HG03064 (cell line): ENCODE measurements around the gene ORAI1.

ENCODE experiments used
- ATAC-seq: cut with Tn5 transposase; IDR thresholded peaks from one replicate; pipeline ENCODE4 v1.9.1; 2021; ENCODE audit warnings: low read depth; ENCODE audit not compliant: unreplicated experiment

Gene ORAI1

GRCh38 chr12:121688966-121689365 is 62.6 kb downstream of the ORAI1 start:
- no peak for ATAC-seq

- ATAC-seq = no peak
Observed at GRCh38 chr12:121689430-121689829, 63.1 kb downstream of the ORAI1 start.
